ENCODE results near the gene PIAS1.

DNA sequence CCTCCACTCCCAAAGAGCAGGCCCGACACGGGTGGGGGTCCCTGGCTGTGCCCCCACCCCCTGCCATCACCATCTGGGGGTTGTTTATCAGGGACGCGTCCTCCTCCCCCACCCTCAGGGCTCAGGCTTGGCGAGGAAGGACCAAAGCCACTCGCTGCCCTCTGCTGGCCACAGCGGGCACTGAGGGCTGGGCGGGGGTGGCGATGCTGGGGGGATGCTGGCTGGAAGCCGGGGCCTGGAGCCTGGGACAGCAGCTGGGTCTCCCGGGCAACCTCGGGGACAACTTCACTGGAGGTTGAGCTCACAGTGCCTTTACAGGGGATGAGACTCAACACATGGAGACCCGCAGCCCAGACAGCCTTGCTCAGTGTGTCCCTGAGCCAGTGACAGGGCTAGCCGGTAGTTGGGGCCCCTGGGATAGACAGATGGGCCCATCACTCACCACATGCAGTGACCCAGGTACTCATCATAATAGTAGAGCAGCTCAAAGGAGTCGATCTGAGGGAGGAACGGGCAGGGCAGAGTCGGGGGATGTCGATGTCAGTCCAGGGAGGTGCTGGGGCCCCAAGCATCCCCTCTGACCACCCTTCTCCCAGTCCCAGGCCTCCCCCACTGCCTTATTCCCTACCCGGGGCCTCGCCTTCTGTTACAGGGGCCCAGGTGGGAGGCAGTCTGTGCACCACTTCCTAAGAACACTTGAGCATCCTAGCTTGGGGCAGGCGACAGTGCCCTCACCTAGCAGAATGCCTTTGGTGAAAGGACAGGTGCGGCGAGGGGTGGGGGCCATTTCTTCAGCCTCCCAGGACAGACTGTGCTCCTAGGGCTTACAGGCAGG, 156.9 kb downstream of the PIAS1 start:
- TF ChIP-seq, protein P1, sequence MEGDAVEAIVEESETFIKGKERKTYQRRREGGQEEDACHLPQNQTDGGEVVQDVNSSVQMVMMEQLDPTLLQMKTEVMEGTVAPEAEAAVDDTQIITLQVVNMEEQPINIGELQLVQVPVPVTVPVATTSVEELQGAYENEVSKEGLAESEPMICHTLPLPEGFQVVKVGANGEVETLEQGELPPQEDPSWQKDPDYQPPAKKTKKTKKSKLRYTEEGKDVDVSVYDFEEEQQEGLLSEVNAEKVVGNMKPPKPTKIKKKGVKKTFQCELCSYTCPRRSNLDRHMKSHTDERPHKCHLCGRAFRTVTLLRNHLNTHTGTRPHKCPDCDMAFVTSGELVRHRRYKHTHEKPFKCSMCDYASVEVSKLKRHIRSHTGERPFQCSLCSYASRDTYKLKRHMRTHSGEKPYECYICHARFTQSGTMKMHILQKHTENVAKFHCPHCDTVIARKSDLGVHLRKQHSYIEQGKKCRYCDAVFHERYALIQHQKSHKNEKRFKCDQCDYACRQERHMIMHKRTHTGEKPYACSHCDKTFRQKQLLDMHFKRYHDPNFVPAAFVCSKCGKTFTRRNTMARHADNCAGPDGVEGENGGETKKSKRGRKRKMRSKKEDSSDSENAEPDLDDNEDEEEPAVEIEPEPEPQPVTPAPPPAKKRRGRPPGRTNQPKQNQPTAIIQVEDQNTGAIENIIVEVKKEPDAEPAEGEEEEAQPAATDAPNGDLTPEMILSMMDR (IDR thresholded peaks at IDR 0.05; ENCODE audit: insufficient read depth, low read length): peak; percentile 39
- no peak for TF ChIP-seq SPI1 (IDR thresholded peaks at IDR 0.05; ENCODE audit: borderline replicate concordance, low read depth)
- TF ChIP-seq, protein P2, sequence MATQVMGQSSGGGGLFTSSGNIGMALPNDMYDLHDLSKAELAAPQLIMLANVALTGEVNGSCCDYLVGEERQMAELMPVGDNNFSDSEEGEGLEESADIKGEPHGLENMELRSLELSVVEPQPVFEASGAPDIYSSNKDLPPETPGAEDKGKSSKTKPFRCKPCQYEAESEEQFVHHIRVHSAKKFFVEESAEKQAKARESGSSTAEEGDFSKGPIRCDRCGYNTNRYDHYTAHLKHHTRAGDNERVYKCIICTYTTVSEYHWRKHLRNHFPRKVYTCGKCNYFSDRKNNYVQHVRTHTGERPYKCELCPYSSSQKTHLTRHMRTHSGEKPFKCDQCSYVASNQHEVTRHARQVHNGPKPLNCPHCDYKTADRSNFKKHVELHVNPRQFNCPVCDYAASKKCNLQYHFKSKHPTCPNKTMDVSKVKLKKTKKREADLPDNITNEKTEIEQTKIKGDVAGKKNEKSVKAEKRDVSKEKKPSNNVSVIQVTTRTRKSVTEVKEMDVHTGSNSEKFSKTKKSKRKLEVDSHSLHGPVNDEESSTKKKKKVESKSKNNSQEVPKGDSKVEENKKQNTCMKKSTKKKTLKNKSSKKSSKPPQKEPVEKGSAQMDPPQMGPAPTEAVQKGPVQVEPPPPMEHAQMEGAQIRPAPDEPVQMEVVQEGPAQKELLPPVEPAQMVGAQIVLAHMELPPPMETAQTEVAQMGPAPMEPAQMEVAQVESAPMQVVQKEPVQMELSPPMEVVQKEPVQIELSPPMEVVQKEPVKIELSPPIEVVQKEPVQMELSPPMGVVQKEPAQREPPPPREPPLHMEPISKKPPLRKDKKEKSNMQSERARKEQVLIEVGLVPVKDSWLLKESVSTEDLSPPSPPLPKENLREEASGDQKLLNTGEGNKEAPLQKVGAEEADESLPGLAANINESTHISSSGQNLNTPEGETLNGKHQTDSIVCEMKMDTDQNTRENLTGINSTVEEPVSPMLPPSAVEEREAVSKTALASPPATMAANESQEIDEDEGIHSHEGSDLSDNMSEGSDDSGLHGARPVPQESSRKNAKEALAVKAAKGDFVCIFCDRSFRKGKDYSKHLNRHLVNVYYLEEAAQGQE (IDR thresholded peaks at IDR 0.05; ENCODE audit: insufficient replicate concordance, low read depth): no peak
